Measurements from ENCODE around the gene OGDH.

OGDH gene

GRCh38 chr7:44580945-44581878 is 25.2 kb upstream of the OGDH start:
- in situ Hi-C loops (cut with MboI; ENCODE audit: low sequenced_read_pairs, unreplicated experiment), result loop anchor here (10.0 to 25.0 kb wide), 2 partner anchors 181 to 554 kb away; no protein-coding TSS in a partner anchor
- DNase-seq (ENCODE audit: low spot score), result peak; percentile 61
- TF ChIP-seq, protein P1, sequence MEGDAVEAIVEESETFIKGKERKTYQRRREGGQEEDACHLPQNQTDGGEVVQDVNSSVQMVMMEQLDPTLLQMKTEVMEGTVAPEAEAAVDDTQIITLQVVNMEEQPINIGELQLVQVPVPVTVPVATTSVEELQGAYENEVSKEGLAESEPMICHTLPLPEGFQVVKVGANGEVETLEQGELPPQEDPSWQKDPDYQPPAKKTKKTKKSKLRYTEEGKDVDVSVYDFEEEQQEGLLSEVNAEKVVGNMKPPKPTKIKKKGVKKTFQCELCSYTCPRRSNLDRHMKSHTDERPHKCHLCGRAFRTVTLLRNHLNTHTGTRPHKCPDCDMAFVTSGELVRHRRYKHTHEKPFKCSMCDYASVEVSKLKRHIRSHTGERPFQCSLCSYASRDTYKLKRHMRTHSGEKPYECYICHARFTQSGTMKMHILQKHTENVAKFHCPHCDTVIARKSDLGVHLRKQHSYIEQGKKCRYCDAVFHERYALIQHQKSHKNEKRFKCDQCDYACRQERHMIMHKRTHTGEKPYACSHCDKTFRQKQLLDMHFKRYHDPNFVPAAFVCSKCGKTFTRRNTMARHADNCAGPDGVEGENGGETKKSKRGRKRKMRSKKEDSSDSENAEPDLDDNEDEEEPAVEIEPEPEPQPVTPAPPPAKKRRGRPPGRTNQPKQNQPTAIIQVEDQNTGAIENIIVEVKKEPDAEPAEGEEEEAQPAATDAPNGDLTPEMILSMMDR (IDR thresholded peaks at IDR 0.05; ENCODE audit: borderline replicate concordance, control extremely low read depth, extremely low read depth, insufficient read depth, missing control alignments), result no peak

DNA sequence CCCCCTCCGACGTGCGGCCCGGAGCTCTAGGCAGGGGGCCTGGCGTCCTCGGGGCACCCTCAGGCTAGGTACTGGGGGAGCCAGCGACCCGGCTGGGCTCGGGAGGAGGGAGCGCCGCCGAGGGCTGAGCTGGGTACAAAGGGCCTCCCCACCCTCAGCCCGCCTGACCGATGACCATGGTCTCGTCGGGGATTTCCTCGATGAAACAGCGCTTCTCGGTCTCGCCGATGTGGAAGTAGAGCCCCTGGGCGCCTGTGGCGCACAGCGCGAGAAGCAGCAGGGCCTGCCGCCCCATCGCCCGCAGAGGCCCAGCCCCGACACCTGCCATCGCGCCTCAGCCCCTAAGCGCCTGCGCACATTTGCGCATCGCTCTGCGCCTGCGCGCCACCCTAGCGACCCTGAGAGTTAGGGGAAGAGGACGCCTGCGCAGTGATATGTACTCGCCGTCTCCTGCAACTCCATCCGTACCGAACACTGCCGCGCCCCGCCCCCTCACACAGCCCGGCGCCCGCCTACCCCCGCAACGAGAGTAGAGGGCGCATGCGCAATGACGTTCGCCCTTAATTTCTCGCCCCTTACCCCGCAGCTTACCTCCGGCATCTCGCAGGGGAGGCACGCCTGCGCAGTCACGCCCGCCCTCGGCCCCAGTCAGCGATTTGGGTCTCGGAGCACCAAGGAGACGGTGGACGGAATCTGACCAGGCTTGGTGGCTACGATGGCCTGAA is 24.4 kb upstream of the OGDH start, which contains the start of gene TMED4:
TSS of gene TMED4 (minus strand) at position 353 of the 725 bp plus-strand sequence. CDS start at position 328, 25 bp downstream.
- TF ChIP-seq, protein P1 (IDR thresholded peaks at IDR 0.05; ENCODE audit: borderline replicate concordance, control extremely low read depth, extremely low read depth, insufficient read depth, missing control alignments), result no peak
- peak; percentile 100 for DNase-seq (ENCODE audit: low spot score)
- in situ Hi-C loops (cut with MboI; ENCODE audit: low sequenced_read_pairs, unreplicated experiment), result loop anchor here (10.0 to 25.0 kb wide), 2 partner anchors 180 to 553 kb away; no protein-coding TSS in a partner anchor

DNA sequence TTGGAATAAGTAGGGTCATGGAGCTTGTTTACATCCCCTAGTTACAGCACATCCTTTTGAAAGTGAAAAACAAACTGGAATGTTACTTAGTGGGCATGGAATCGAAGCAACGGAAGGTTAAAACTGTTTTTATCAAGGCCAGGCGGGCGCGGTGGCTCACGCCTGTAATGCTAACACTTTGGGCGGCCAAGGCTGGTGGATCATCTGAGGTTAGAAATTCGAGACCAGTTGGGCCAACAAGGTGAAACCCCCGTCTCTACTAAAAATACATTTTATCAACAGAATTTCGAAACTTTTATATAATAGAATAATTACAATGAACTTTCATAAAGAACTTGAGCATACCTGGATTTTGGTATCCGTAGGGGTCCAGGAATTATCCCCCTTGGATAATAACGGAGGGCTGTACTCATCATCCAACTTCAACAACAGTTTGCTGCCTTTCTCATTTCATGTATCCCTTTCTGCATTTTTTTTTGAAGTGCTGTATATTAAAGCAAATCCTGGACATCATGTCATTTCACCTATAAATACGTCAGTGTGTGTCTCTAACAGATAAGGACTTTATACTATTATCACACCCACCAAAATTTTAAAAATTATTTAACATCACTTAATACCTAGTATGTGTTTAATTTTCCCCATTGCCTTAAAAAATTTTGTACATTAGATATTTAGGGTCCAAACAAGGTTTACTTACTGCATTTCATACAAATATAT is 23.1 kb upstream of the OGDH start:
- in situ Hi-C loops (cut with MboI; ENCODE audit: low sequenced_read_pairs, unreplicated experiment), result loop anchor here (10.0 to 25.0 kb wide), 2 partner anchors 179 to 551 kb away; no protein-coding TSS in a partner anchor
- no peak for DNase-seq (ENCODE audit: low spot score)
- TF ChIP-seq, protein P1 (IDR thresholded peaks at IDR 0.05; ENCODE audit: borderline replicate concordance, control extremely low read depth, extremely low read depth, insufficient read depth, missing control alignments), result no peak

- TF ChIP-seq, protein P1 (IDR thresholded peaks at IDR 0.05; ENCODE audit: borderline replicate concordance, control extremely low read depth, extremely low read depth, insufficient read depth, missing control alignments), result peak; percentile 48
- in situ Hi-C loops (cut with MboI; ENCODE audit: low sequenced_read_pairs, unreplicated experiment), result loop anchor here (10.0 to 25.0 kb wide), 2 partner anchors 174 to 547 kb away; no protein-coding TSS in a partner anchor
Measured at GRCh38 chr7:44587843-44588711, 18.4 kb upstream of the OGDH start.

DNA sequence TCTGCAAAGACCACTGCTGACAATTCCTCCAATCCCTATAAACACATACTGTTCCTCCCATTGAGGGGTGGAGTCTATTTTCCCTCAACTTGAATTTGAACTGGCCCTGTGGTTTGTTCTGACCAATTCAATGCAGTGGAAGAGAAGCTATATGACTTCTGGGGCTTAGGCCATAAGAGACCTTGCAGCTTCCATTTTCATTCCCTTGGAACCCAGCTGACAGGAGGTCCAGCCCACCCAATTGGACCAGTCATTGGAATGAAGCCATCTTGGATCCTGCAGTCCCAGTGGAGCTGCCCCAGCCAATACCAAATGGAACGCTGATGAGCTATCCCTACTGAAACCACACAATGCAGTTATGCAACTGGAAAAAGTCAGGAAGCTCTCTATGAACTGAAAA is 15.5 kb upstream of the OGDH start:
- TF ChIP-seq, protein P1 (IDR thresholded peaks at IDR 0.05; ENCODE audit: borderline replicate concordance, control extremely low read depth, extremely low read depth, insufficient read depth, missing control alignments), result no peak
- no peak for DNase-seq (ENCODE audit: low spot score)
- in situ Hi-C loops (cut with MboI; ENCODE audit: low sequenced_read_pairs, unreplicated experiment), result loop anchor here (10.0 to 25.0 kb wide), 2 partner anchors 171 to 254 kb away; partner anchors contain the start of gene H2AZ2

More at GRCh38 chr7:44587843-44588711, 18.4 kb upstream of the OGDH start:
- no peak for DNase-seq (ENCODE audit: low spot score)
